Astrocyte of the cerebellum (primary cell): ENCODE measurements around the gene HLA-DRA.
A peak's percentile ranks its signal among the peaks of the same experiment; 100 is the strongest.

Source experiments
- DNase-seq: peaks from one replicate; pipeline ENCODE4 v3.0.0-alpha.2; 2011; ENCODE audit warnings: low read depth
- H3K4me3 ChIP-seq: 2 replicates; pipeline ENCODE4 v1.5.1; 2011; ENCODE audit warnings: mild to moderate bottlenecking, low read depth, low read length, moderate library complexity
- CTCF ChIP-seq: IDR thresholded peaks from 2 replicates; pipeline ENCODE4 v1.5.1; 2012; ENCODE audit warnings: low read length, low read depth, moderate library complexity, mild to moderate bottlenecking; ENCODE audit errors: missing control alignments
- in situ Hi-C: cut with HindIII; loops from 2 replicates; pipeline ENCODE4 v1.10.0; 2017; ENCODE audit warnings: low sequenced_read_pairs

The HLA-DRA gene

GRCh38 chr6:32413427-32414047, 26.1 kb upstream of the HLA-DRA start:
- TF ChIP-seq CTCF: peak; percentile 96
- DNase-seq: peak; percentile 46
- no peak overlapping the region for H3K4me3 ChIP-seq
- in situ Hi-C loops: no loop called here

DNA sequence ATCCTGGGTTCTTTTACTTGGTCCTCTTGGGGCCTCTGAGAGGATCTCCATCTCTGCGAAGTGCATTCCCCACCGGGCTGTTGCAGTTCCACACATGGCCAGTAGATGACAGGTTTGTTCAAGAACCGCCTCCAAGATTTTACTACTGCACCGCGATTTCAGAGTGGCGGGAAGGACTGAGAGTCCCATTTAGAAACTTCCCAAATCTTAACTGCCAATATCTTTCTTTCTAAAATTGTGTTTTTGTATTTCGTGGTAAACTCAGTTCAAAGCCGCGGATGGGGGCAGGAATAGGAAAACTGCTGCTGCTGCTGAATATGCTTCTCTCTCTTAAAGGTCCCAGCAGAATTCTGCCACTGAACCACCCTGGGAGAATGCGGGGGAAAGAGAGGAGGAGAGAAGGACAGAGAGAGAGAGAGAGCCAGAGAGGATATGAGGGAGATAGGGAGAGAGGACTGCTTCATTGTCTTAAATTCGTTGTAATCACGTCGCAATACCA, 24.1 kb upstream of the HLA-DRA start:
- peak; percentile 100 for TF ChIP-seq CTCF
- H3K4me3 ChIP-seq: no peak overlapping the region
- peak; percentile 42 for DNase-seq
- in situ Hi-C loops: no loop called here

DNA sequence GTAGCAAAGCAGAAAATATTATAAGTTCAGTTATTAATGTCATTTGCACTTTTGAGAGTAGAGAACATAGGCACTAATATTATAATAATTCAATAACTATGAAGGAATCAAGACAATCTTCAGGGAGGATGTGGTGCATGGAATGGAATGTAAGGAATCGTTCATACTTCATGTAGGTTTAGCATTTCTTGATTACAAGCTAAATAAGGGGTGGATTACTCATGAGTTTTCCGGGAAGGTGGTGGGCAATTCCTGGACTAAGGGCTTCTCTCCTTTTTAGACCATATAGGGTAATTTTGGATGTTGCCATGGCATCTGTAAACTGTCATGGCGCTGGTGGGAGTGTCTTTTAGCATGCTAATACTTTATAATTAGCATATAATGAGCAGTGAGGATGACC, 23.7 kb upstream of the HLA-DRA start:
- no peak overlapping the region for H3K4me3 ChIP-seq
- in situ Hi-C loops: no loop called here
- no peak for TF ChIP-seq CTCF
- DNase-seq: no peak

GRCh38 chr6:32424589-32425300, 14.9 kb upstream of the HLA-DRA start:
- no peak for DNase-seq
- no peak overlapping the region for H3K4me3 ChIP-seq
- TF ChIP-seq CTCF: no peak
- in situ Hi-C loops: no loop called here

- DNase-seq: no peak
- TF ChIP-seq CTCF: no peak
- in situ Hi-C loops: no loop called here
- no peak overlapping the region for H3K4me3 ChIP-seq
Observed at GRCh38 chr6:32426338-32426737, 13.3 kb upstream of the HLA-DRA start.

DNA sequence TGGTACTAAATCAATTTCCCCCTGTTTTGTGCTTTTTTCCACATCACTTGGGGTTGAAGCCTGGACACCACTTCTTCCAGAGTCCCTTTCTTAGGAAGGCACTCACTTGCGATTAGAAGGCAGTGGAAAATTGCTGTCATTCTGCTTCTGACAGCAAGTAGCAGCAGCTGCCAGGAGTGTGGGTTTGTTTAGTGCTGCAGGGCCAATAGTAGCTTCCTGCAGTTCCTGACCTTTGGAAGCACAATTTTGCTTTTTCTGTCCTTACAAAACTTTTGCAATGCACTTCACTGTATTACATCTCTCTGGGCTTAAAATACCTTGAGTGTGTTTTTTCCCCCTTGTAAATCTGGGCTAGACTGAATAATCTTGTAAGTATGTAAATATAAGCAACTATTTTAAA, 12.5 kb upstream of the HLA-DRA start:
- no peak for DNase-seq
- in situ Hi-C loops: no loop called here
- no peak for TF ChIP-seq CTCF
- H3K4me3 ChIP-seq: no peak overlapping the region
